ENCODE results near the gene ATP13A1. TPM values are rescaled to one million over a fixed set of nuclear protein-coding genes. Genes with fewer than 3 reads are reported as not detected.

ATP13A1 gene
- polyA plus RNA-seq, 3 donors, result 16.9 to 106 (median 21.9) TPM

- Mint-ChIP-seq H3K4me1 (peaks cover 4% of the 10 kb centered on the region), H3K9me3 (peaks cover 0 to 1% (median 0%) of the 10 kb centered on the region in 7 donors), H3K36me3 (peaks cover 70 to 92% of the 10 kb centered on the region in 2 donors), H3K4me3 (no peak overlapping the region), H3K27ac (peak overlapping the region in 5 of 7 donors; percentile 22 to 70 (median 25)), H3K27me3 (ENCODE audit: low read depth in 3 of 3) (peaks cover 2 to 5% (median 3%) of the 10 kb centered on the region in 3 donors)
- intact Hi-C loops (cut with micrococcal nuclease), result no loop called here
- Histone ChIP-seq H2AFZ (ENCODE audit: insufficient read depth, low read depth, low read length, poor library complexity, severe bottlenecking) (no peak overlapping the region), H3K9me3 (replicated peaks in 1 of 2; ENCODE audit: control insufficient read depth in 1 of 2, insufficient read depth in 1 of 2, low read length in 2 of 2) (no peaks in the 10 kb centered on the region), H3K4me2 (replicated peaks; ENCODE audit: extremely low read depth, low read length, poor library complexity, severe bottlenecking) (no peak overlapping the region), H4K20me1 (ENCODE audit: insufficient read depth, low read length) (peaks cover 96% of the 10 kb centered on the region), H3K36me3 (replicated peaks in 1 of 2; ENCODE audit: control insufficient read depth in 1 of 2, insufficient read depth in 2 of 2, low read length in 2 of 2) (peaks cover 85 to 96% of the 10 kb centered on the region in 2 donors), H3K79me2 (ENCODE audit: insufficient read depth, low read length) (peaks cover 33% of the 10 kb centered on the region), H3K4me1 (ENCODE audit: control insufficient read depth in 1 of 2, insufficient read depth in 2 of 2, low read length in 2 of 2) (peaks cover 7 to 14% of the 10 kb centered on the region in 2 donors), H3K9ac (ENCODE audit: insufficient read depth, low read length, poor library complexity, severe bottlenecking) (no peak overlapping the region), H3K4me3 (replicated peaks in 1 of 3; ENCODE audit: low read depth in 2 of 3, low read length in 3 of 3) (no peak overlapping the region), H3K27ac (ENCODE audit: low read depth in 1 of 2, low read length in 2 of 2) (no peak overlapping the region), H3K27me3 (ENCODE audit: control insufficient read depth in 2 of 2, insufficient read depth in 2 of 2, low read length in 2 of 2) (no peaks in the 10 kb centered on the region)
- DNase-seq, result no peak
- no peak for TF ChIP-seq CTCF (IDR thresholded peaks at IDR 0.05)
- WGBS (ENCODE audit: insufficient coverage), result 98% methylated on average over 21 of the region's 22 CpGs
Measured at GRCh38 chr19:19633711-19634515, 29.6 kb downstream of the ATP13A1 start.

- no peak for DNase-seq
- Histone ChIP-seq H3K4me1 (ENCODE audit: control insufficient read depth in 1 of 2, insufficient read depth in 2 of 2, low read length in 2 of 2) (peaks cover 14 to 26% of the 10 kb centered on the region in 2 donors), H4K20me1 (ENCODE audit: insufficient read depth, low read length) (peaks cover 91% of the 10 kb centered on the region), H3K79me2 (ENCODE audit: insufficient read depth, low read length) (peaks cover 24% of the 10 kb centered on the region), H3K4me2 (replicated peaks; ENCODE audit: extremely low read depth, low read length, poor library complexity, severe bottlenecking) (no peak overlapping the region), H2AFZ (ENCODE audit: insufficient read depth, low read depth, low read length, poor library complexity, severe bottlenecking) (no peak overlapping the region), H3K27ac (ENCODE audit: low read depth in 1 of 2, low read length in 2 of 2) (no peak overlapping the region), H3K27me3 (ENCODE audit: control insufficient read depth in 2 of 2, insufficient read depth in 2 of 2, low read length in 2 of 2) (no peaks in the 10 kb centered on the region), H3K4me3 (replicated peaks in 1 of 3; ENCODE audit: low read depth in 2 of 3, low read length in 3 of 3) (no peak overlapping the region), H3K36me3 (replicated peaks in 1 of 2; ENCODE audit: control insufficient read depth in 1 of 2, insufficient read depth in 2 of 2, low read length in 2 of 2) (peaks cover 75 to 83% of the 10 kb centered on the region in 2 donors), H3K9ac (ENCODE audit: insufficient read depth, low read length, poor library complexity, severe bottlenecking) (no peak overlapping the region), H3K9me3 (replicated peaks in 1 of 2; ENCODE audit: control insufficient read depth in 1 of 2, insufficient read depth in 1 of 2, low read length in 2 of 2) (no peaks in the 10 kb centered on the region)
- 96% methylated on average over 2 of the region's 5 CpGs for WGBS (ENCODE audit: insufficient coverage)
- peaks cover 0 to 3% (median 0%) of the 10 kb centered on the region in 7 donors for H3K9me3 Mint-ChIP-seq
- peak overlapping the region in 1 of 2 donors; percentile 7 for H3K4me3 Mint-ChIP-seq
- TF ChIP-seq CTCF (IDR thresholded peaks at IDR 0.05), result no peak
- intact Hi-C loops (cut with micrococcal nuclease), result no loop called here
- H3K27ac Mint-ChIP-seq, result peak overlapping the region in 3 of 7 donors; percentile 18 to 84 (median 75)
- H3K27me3 Mint-ChIP-seq (ENCODE audit: low read depth in 3 of 3), result peaks cover 3 to 10% (median 10%) of the 10 kb centered on the region in 3 donors
- peaks cover 8% of the 10 kb centered on the region for H3K4me1 Mint-ChIP-seq
- peaks cover 65 to 84% of the 10 kb centered on the region in 2 donors for H3K36me3 Mint-ChIP-seq
Measured at GRCh38 chr19:19632661-19633060, 30.8 kb downstream of the ATP13A1 start.

All from CD14-positive monocyte (primary cell).